Hepatocyte (in vitro differentiated cells): ENCODE data around the gene SLC25A45. TPM values are rescaled to one million over a fixed set of nuclear protein-coding genes. Genes with fewer than 3 reads are reported as not detected.
A peak's percentile ranks its signal among the peaks of the same experiment; 100 is the strongest.

Experiments
- DNase-seq: peaks from one replicate; pipeline ENCODE4 v3.0.0-alpha.2; 2016; ENCODE audit warnings: low spot score
- H2AFZ ChIP-seq: fragments of 200-600 bp; sonication (generic); 2 replicates; pipeline ENCODE4 v1.6.0; 2016; ENCODE audit warnings: antibody characterized with exemption, mild to moderate bottlenecking
- H3K27ac ChIP-seq: fragments of 200-600 bp; sonication (generic); 2 replicates; pipeline ENCODE4 v1.5.1; 2016; ENCODE audit warnings: mild to moderate bottlenecking
- H3K27me3 ChIP-seq: fragments of 200-600 bp; sonication (generic); 2 replicates; pipeline ENCODE4 v1.6.1; 2016
- H3K36me3 ChIP-seq: fragments of 200-600 bp; sonication (generic); replicated peaks from 2 replicates; pipeline ENCODE4 v1.5.1; 2016; ENCODE audit warnings: low read depth; ENCODE audit not compliant: insufficient read depth
- H3K4me1 ChIP-seq: fragments of 200-600 bp; sonication (generic); 2 replicates; pipeline ENCODE4 v1.5.1; 2016; ENCODE audit warnings: mild to moderate bottlenecking, moderate library complexity; ENCODE audit not compliant: insufficient read depth
- H3K4me2 ChIP-seq: fragments of 200-600 bp; sonication (generic); 2 replicates; pipeline ENCODE4 v1.6.0; 2016
- H3K4me3 ChIP-seq: fragments of 200-600 bp; sonication (generic); 2 replicates; pipeline ENCODE4 v1.5.1; 2016; ENCODE audit warnings: mild to moderate bottlenecking
- H3K79me2 ChIP-seq: fragments of 200-600 bp; sonication (generic); 2 replicates; pipeline ENCODE4 v1.6.0; 2017; ENCODE audit warnings: mild to moderate bottlenecking
- H3K9me2 ChIP-seq: fragments of 200-600 bp; sonication (generic); replicated peaks from 2 replicates; pipeline ENCODE4 v1.6.0; 2017; ENCODE audit warnings: mild to moderate bottlenecking; ENCODE audit not compliant: insufficient read depth
- H3K9me3 ChIP-seq: fragments of 200-600 bp; sonication (generic); 2 replicates; pipeline ENCODE4 v1.5.1; 2016; ENCODE audit warnings: low read depth, mild to moderate bottlenecking
- H4K20me1 ChIP-seq: fragments of 200-600 bp; sonication (generic); 2 replicates; pipeline ENCODE4 v1.6.0; 2016; ENCODE audit warnings: mild to moderate bottlenecking; ENCODE audit not compliant: insufficient read depth, poor library complexity, severe bottlenecking
- CTCF ChIP-seq: fragments of 200-600 bp; sonication (generic); IDR thresholded peaks from 2 replicates; pipeline ENCODE4 v1.5.1; 2016; ENCODE audit warnings: antibody characterized with exemption, mild to moderate bottlenecking; ENCODE audit not compliant: poor library complexity
- EZH2 ChIP-seq: fragments of 200-600 bp; sonication (generic); IDR thresholded peaks from 2 replicates; pipeline ENCODE4 v1.6.1; 2016; ENCODE audit warnings: antibody characterized with exemption, mild to moderate bottlenecking, borderline replicate concordance
- EZH2phosphoT487 ChIP-seq: fragments of 200-600 bp; sonication (generic); IDR thresholded peaks from one replicate; pipeline ENCODE4 v1.6.1; 2018; ENCODE audit warnings: antibody characterized with exemption, mild to moderate bottlenecking, low read depth, moderate library complexity; ENCODE audit not compliant: unreplicated experiment, severe bottlenecking
- WGBS: methylation state at CpG from one replicate; pipeline ENCODE4 v1.1.6; 2016; ENCODE audit warnings: low lambda C conversion rate; ENCODE audit errors: missing lambda C conversion rate; 5-methylcytosine and 5-hydroxymethylcytosine counted together
- polyA plus RNA-seq: library from polyadenylated mRNA; unstranded; fragments of >200 nt; fragmentation: Nextera tagmentation; extraction: Ambion mirVana; gene quantifications from 2 replicates; pipeline ENCODE4 v1.2.1, GENCODE V29; 2016
- total RNA-seq: library from RNA; depleted of rRNA; stranded (reverse); fragments of >200 nt; gene quantifications from 2 replicates; pipeline ENCODE4 v1.2.3, GENCODE V29; 2014

The SLC25A45 gene
- total and polyA plus RNA-seq, 2 experiments from 2014 or later = 8.8 to 13.9 TPM

GRCh38 chr11:65382804-65383368 is 440 bp upstream of the SLC25A45 start:
- no peaks in the 10 kb centered on the region for H3K36me3 ChIP-seq
- H4K20me1 ChIP-seq = no peaks in the 10 kb centered on the region
- peak overlapping the region; percentile 99 for H3K27ac ChIP-seq
- H3K4me1 ChIP-seq = peaks cover 70% of the 10 kb centered on the region
- no peak for DNase-seq
- H3K27me3 ChIP-seq = no peaks in the 10 kb centered on the region
- H3K9me2 ChIP-seq = no peaks in the 10 kb centered on the region
- H3K9me3 ChIP-seq = no peaks in the 10 kb centered on the region
- no peak overlapping the region for H3K4me3 ChIP-seq
- H3K4me2 ChIP-seq = peak overlapping the region; percentile 69
- 41% methylated on average over 12 of the region's 12 CpGs for WGBS
- no peak for TF ChIP-seq CTCF
- TF ChIP-seq EZH2phosphoT487 = no peak
- TF ChIP-seq EZH2 = no peak
- peaks cover 19% of the 10 kb centered on the region for H3K79me2 ChIP-seq
- H2AFZ ChIP-seq = no peak overlapping the region

- Histone ChIP-seq H3K27ac (peak overlapping the region; percentile 99), H3K4me2 (peak overlapping the region; percentile 69), H4K20me1 (no peaks in the 10 kb centered on the region), H3K27me3 (no peaks in the 10 kb centered on the region), H3K4me1 (peaks cover 68% of the 10 kb centered on the region), H3K36me3 (no peaks in the 10 kb centered on the region), H3K79me2 (peaks cover 8% of the 10 kb centered on the region), H3K9me3 (no peaks in the 10 kb centered on the region), H3K9me2 (no peaks in the 10 kb centered on the region), H3K4me3 (no peak overlapping the region), H2AFZ (no peak overlapping the region)
- TF ChIP-seq CTCF (no peak), EZH2 (no peak), EZH2phosphoT487 (no peak)
- DNase-seq = no peak
- WGBS = 21% methylated on average over 6 of the region's 6 CpGs
These were observed 772 bp downstream of the SLC25A45 start for GRCh38 chr11:65381716-65382032.

DNA sequence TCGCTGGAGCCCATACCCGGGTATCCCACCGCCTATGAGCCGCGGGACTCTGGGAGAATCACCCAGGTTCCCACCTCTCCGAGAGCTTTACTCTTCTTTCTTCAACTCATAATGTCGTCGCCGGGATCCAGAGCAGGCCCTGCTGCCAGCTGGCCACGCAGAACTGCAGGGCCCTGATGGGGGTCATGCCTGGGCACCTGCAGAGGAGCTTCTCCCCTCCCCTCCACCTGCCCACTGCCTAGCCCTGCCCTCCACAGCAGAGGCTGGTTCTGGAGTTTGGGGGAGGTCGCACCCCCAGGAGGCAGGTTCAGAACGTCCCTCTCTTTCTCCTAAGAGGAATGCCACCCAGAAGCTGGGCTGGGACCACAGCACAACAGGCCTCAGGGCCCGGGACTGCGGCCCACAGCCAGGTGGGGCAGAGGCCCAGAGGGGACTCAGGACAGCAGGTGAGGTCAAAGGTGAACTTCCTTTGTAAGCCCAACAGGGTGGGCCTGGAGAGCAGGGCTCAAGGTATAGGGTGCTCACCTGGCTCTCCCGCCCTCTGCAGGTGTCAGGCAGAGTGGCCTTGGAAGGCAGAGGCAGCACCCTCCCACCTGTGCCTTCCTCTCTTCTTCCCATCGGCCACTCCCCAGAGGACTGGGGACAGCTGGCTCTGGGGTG is 1.9 kb downstream of the SLC25A45 start:
- Histone ChIP-seq H2AFZ (no peak overlapping the region), H3K4me1 (peaks cover 61% of the 10 kb centered on the region), H4K20me1 (no peaks in the 10 kb centered on the region), H3K27me3 (no peaks in the 10 kb centered on the region), H3K36me3 (no peaks in the 10 kb centered on the region), H3K4me3 (no peak overlapping the region), H3K9me2 (no peaks in the 10 kb centered on the region), H3K4me2 (peak overlapping the region; percentile 69), H3K79me2 (peaks cover 3% of the 10 kb centered on the region), H3K27ac (peak overlapping the region; percentile 99), H3K9me3 (no peaks in the 10 kb centered on the region)
- DNase-seq = no peak
- WGBS = 84% methylated on average over 16 of the region's 16 CpGs
- TF ChIP-seq CTCF = no peak
- TF ChIP-seq EZH2 = no peak
- TF ChIP-seq EZH2phosphoT487 = no peak
